ENCODE results near the gene IL1R2.

GRCh38 chr2:101956465-101957438 is 35.0 kb upstream of the IL1R2 start:
- TF ChIP-seq, protein P1, sequence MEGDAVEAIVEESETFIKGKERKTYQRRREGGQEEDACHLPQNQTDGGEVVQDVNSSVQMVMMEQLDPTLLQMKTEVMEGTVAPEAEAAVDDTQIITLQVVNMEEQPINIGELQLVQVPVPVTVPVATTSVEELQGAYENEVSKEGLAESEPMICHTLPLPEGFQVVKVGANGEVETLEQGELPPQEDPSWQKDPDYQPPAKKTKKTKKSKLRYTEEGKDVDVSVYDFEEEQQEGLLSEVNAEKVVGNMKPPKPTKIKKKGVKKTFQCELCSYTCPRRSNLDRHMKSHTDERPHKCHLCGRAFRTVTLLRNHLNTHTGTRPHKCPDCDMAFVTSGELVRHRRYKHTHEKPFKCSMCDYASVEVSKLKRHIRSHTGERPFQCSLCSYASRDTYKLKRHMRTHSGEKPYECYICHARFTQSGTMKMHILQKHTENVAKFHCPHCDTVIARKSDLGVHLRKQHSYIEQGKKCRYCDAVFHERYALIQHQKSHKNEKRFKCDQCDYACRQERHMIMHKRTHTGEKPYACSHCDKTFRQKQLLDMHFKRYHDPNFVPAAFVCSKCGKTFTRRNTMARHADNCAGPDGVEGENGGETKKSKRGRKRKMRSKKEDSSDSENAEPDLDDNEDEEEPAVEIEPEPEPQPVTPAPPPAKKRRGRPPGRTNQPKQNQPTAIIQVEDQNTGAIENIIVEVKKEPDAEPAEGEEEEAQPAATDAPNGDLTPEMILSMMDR (IDR thresholded peaks at IDR 0.05) = no peak
- TF ChIP-seq POLR2A (IDR thresholded peaks at IDR 0.05) = no peak

Data from prostate gland (tissue), 2 donors.